Measurements from ENCODE around the gene SIRPB2.

DNA sequence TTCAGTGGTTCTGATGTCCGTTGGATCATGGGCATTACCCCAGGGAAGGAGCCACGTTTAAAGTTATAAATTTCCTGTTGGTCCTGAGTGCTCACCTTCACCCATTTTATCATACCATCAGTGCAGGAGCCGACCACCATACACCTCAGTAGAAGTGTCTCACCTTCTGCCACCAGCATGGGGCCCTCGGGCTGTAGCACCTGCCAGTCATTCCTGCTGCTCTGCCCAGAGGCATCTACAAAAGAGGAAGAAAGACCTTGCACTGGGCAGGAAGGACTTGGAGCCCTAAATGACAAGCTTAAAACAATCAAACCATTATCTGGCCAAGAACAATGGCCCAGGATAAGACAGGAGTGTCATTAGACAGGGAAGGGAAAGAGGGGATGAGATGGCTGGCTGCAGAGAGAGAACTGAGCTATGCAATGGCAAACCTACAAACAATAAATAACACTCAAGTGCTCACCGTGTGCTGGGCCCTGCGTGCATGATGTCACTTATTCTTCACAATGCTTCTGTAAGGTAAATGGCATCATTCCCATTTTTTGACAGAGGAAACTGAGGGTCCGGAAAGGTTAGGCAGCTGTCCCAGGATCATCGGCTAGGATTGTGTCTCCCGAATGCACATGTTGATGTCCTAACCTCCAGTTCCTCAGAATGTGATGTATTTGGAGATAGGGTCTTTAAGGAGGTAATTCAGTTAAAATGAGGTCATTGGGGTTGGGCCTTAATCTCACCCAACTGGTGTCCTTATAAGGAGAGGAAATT is 11.2 kb downstream of the SIRPB2 start:
- TF ChIP-seq POLR2A (IDR thresholded peaks at IDR 0.05; ENCODE audit: low read depth) (no peak), CTCF (IDR thresholded peaks at IDR 0.05) (no peak)
